ENCODE results near the gene DAP. TPM values are rescaled to one million over a fixed set of nuclear protein-coding genes. Genes with fewer than 3 reads are reported as not detected.

The DAP gene
- total RNA-seq, 3 donors from 2014 or later (not counting 1 experiment from before 2014, with no cell fraction given): 38.4 to 48.9 (median 44.9) TPM

DNA sequence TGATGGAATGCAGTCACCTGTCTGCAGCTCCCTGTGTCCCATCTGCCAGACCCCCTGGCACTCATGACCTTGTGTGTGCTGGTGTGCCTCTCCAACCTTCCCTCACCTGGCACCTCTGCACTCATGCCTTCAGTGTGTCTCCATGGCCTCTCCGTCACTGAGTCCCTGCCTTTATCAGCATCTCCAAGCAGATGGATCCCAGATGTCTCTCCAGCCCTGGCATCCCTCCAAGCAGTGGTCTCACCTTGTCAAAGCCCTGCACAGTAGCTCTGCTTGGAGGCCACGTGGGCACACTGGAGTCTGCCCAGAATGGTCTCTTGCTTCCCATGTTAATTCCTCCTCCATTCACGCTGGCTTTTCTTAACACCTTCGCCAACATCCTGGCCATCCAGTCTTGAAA lies 84.8 kb downstream of the DAP start:
- H3K4me3 ChIP-seq (ENCODE audit: low read length): no peak overlapping the region
- peaks cover 18% of the 10 kb centered on the region for H3K36me3 ChIP-seq (ENCODE audit: control insufficient read depth, insufficient read depth, low read length)
- H3K4me1 ChIP-seq (ENCODE audit: control insufficient read depth, insufficient read depth, low read length): peaks cover 16% of the 10 kb centered on the region
- H3K4me3 Mint-ChIP-seq: no peak overlapping the region
- no peak overlapping the region for H3K27ac Mint-ChIP-seq
- H3K27ac ChIP-seq (ENCODE audit: low read length): no peak overlapping the region
- WGBS (ENCODE audit: insufficient coverage): 77% methylated on average over 4 of the region's 4 CpGs
- no peak for DNase-seq
- TF ChIP-seq, protein P1, sequence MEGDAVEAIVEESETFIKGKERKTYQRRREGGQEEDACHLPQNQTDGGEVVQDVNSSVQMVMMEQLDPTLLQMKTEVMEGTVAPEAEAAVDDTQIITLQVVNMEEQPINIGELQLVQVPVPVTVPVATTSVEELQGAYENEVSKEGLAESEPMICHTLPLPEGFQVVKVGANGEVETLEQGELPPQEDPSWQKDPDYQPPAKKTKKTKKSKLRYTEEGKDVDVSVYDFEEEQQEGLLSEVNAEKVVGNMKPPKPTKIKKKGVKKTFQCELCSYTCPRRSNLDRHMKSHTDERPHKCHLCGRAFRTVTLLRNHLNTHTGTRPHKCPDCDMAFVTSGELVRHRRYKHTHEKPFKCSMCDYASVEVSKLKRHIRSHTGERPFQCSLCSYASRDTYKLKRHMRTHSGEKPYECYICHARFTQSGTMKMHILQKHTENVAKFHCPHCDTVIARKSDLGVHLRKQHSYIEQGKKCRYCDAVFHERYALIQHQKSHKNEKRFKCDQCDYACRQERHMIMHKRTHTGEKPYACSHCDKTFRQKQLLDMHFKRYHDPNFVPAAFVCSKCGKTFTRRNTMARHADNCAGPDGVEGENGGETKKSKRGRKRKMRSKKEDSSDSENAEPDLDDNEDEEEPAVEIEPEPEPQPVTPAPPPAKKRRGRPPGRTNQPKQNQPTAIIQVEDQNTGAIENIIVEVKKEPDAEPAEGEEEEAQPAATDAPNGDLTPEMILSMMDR (IDR thresholded peaks at IDR 0.05): no peak
- no peak for ATAC-seq
- intact Hi-C loops (cut with micrococcal nuclease): no loop called here
- H3K9me3 ChIP-seq (ENCODE audit: control insufficient read depth, insufficient read depth, low read length): no peaks in the 10 kb centered on the region
- no peaks in the 10 kb centered on the region for H3K27me3 ChIP-seq (ENCODE audit: control insufficient read depth, insufficient read depth, low read length)
- H3K36me3 Mint-ChIP-seq: peaks cover 16% of the 10 kb centered on the region
- peaks cover 27 to 30% of the 10 kb centered on the region in 2 donors for H3K4me1 Mint-ChIP-seq
- peaks cover 10 to 11% of the 10 kb centered on the region in 2 donors for H3K27me3 Mint-ChIP-seq (ENCODE audit: low read depth in 2 of 2)
- H3K9me3 Mint-ChIP-seq: no peaks in the 10 kb centered on the region

DNA sequence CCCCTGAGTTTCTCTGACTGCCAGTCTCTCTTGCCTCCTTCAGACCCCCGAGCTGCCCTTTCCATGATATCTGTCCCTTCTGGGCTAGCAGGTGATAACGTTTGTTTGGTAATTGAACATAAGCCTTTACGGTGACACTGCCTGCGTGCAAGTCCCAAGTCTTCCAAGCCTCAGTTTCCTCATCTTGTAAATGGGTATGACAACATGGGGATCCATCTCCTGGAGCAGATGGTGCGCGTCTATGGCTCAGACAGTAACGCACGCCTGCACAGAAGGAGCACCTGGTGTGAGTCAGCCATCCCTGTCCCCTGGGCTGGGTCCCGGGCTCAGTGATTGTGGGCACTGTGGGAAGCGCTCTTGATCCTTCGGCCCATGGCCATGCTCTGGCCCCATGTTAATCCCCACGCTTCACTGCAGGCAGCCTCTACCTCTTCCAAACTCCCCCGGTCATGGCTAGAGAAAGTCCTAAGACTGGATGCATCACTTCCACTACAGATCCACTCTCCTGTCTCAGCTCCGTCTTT lies 85.8 kb downstream of the DAP start:
- intact Hi-C loops (cut with micrococcal nuclease): no loop called here
- Histone ChIP-seq H3K27me3 (ENCODE audit: control insufficient read depth, insufficient read depth, low read length) (no peaks in the 10 kb centered on the region), H3K27ac (ENCODE audit: low read length) (no peak overlapping the region), H3K36me3 (ENCODE audit: control insufficient read depth, insufficient read depth, low read length) (peaks cover 18% of the 10 kb centered on the region), H3K9me3 (ENCODE audit: control insufficient read depth, insufficient read depth, low read length) (no peaks in the 10 kb centered on the region), H3K4me1 (ENCODE audit: control insufficient read depth, insufficient read depth, low read length) (peaks cover 6% of the 10 kb centered on the region), H3K4me3 (ENCODE audit: low read length) (no peak overlapping the region)
- no peaks in the 10 kb centered on the region for H3K9me3 Mint-ChIP-seq
- WGBS (ENCODE audit: insufficient coverage): 90% methylated on average over 14 of the region's 14 CpGs
- peaks cover 10 to 11% of the 10 kb centered on the region in 2 donors for H3K27me3 Mint-ChIP-seq (ENCODE audit: low read depth in 2 of 2)
- no peak overlapping the region for H3K4me3 Mint-ChIP-seq
- TF ChIP-seq, protein P1 (IDR thresholded peaks at IDR 0.05): no peak
- H3K36me3 Mint-ChIP-seq: peaks cover 16% of the 10 kb centered on the region
- no peak for ATAC-seq
- no peak for DNase-seq
- H3K27ac Mint-ChIP-seq: no peak overlapping the region
- H3K4me1 Mint-ChIP-seq: peaks cover 23 to 26% of the 10 kb centered on the region in 2 donors

DNA sequence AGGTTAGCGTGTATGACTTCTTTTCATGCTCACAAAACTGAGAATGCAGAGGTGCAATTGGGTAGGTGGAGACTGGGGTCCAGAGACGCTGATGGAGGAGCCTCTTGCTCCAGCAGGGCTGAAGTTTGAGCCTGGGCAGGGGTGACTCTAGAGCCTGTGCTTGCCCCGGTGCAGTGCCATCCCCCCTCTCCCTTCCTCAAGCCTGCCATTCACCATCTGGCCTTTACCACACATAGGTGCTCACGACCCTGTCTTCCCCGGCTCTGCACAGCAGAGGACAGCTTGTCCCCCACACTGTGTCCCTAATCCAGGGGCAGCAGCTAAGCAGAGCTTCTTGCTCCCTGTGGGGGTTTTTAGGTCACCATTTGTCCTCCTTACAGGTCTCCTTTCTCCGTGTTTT lies 86.5 kb downstream of the DAP start:
- H3K9me3 Mint-ChIP-seq: no peaks in the 10 kb centered on the region
- Histone ChIP-seq H3K27me3 (ENCODE audit: control insufficient read depth, insufficient read depth, low read length) (no peaks in the 10 kb centered on the region), H3K27ac (ENCODE audit: low read length) (no peak overlapping the region), H3K4me3 (ENCODE audit: low read length) (no peak overlapping the region), H3K36me3 (ENCODE audit: control insufficient read depth, insufficient read depth, low read length) (peaks cover 13% of the 10 kb centered on the region), H3K9me3 (ENCODE audit: control insufficient read depth, insufficient read depth, low read length) (no peaks in the 10 kb centered on the region), H3K4me1 (ENCODE audit: control insufficient read depth, insufficient read depth, low read length) (no peaks in the 10 kb centered on the region)
- TF ChIP-seq, protein P1 (IDR thresholded peaks at IDR 0.05): no peak
- H3K27me3 Mint-ChIP-seq (ENCODE audit: low read depth in 2 of 2): peaks cover 10 to 11% of the 10 kb centered on the region in 2 donors
- peaks cover 23 to 26% of the 10 kb centered on the region in 2 donors for H3K4me1 Mint-ChIP-seq
- intact Hi-C loops (cut with micrococcal nuclease): no loop called here
- WGBS (ENCODE audit: insufficient coverage): 76% methylated on average over 6 of the region's 6 CpGs
- no peak overlapping the region for H3K27ac Mint-ChIP-seq
- H3K36me3 Mint-ChIP-seq: peaks cover 16% of the 10 kb centered on the region
- no peak for DNase-seq
- H3K4me3 Mint-ChIP-seq: no peak overlapping the region
- ATAC-seq: no peak

DNA sequence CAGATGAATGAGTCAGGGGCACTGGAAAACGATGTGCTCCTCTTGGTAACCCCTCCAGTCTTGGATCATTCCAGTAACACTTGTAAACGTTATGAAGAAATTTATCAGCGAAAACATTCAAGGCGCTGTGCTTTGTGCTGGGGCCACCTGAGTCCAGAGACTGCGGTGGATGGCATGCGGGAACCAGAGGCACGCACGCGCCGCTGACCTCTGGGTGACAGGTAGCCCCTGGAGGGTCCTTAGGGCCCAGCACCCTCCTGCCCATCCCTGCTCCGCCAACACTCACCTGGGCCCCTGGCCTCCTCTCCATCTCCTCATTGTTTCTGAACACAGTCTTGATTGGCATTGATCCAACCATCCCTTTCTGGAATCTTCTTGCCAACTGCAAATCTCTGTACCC lies 86.9 kb downstream of the DAP start:
- Histone ChIP-seq H3K27ac (ENCODE audit: low read length) (no peak overlapping the region), H3K9me3 (ENCODE audit: control insufficient read depth, insufficient read depth, low read length) (no peaks in the 10 kb centered on the region), H3K4me3 (ENCODE audit: low read length) (no peak overlapping the region), H3K36me3 (ENCODE audit: control insufficient read depth, insufficient read depth, low read length) (peaks cover 11% of the 10 kb centered on the region), H3K4me1 (ENCODE audit: control insufficient read depth, insufficient read depth, low read length) (no peaks in the 10 kb centered on the region), H3K27me3 (ENCODE audit: control insufficient read depth, insufficient read depth, low read length) (no peaks in the 10 kb centered on the region)
- H3K27ac Mint-ChIP-seq: no peak overlapping the region
- H3K27me3 Mint-ChIP-seq (ENCODE audit: low read depth in 2 of 2): peaks cover 10 to 11% of the 10 kb centered on the region in 2 donors
- intact Hi-C loops (cut with micrococcal nuclease): no loop called here
- WGBS (ENCODE audit: insufficient coverage): 90% methylated on average over 11 of the region's 11 CpGs
- DNase-seq (no peak), ATAC-seq (no peak)
- TF ChIP-seq, protein P1 (IDR thresholded peaks at IDR 0.05): no peak
- peaks cover 23 to 26% of the 10 kb centered on the region in 2 donors for H3K4me1 Mint-ChIP-seq
- no peaks in the 10 kb centered on the region for H3K9me3 Mint-ChIP-seq
- H3K36me3 Mint-ChIP-seq: peaks cover 16% of the 10 kb centered on the region
- no peak overlapping the region for H3K4me3 Mint-ChIP-seq

Data from natural killer cell (primary cell).